GM18498 (cell line): ENCODE data around the gene RAD51AP2.
"Not testable (repeated sequence)": the region's sequence is repeated elsewhere in the genome, so short reads cannot be mapped to it uniquely, and the experiment has no call there.

Experiments used
- ATAC-seq: cut with Tn5 transposase; IDR thresholded peaks from one replicate; pipeline ENCODE4 v1.9.1; 2021; ENCODE audit warnings: mild to moderate bottlenecking, moderate library complexity; ENCODE audit not compliant: unreplicated experiment

Gene RAD51AP2

DNA sequence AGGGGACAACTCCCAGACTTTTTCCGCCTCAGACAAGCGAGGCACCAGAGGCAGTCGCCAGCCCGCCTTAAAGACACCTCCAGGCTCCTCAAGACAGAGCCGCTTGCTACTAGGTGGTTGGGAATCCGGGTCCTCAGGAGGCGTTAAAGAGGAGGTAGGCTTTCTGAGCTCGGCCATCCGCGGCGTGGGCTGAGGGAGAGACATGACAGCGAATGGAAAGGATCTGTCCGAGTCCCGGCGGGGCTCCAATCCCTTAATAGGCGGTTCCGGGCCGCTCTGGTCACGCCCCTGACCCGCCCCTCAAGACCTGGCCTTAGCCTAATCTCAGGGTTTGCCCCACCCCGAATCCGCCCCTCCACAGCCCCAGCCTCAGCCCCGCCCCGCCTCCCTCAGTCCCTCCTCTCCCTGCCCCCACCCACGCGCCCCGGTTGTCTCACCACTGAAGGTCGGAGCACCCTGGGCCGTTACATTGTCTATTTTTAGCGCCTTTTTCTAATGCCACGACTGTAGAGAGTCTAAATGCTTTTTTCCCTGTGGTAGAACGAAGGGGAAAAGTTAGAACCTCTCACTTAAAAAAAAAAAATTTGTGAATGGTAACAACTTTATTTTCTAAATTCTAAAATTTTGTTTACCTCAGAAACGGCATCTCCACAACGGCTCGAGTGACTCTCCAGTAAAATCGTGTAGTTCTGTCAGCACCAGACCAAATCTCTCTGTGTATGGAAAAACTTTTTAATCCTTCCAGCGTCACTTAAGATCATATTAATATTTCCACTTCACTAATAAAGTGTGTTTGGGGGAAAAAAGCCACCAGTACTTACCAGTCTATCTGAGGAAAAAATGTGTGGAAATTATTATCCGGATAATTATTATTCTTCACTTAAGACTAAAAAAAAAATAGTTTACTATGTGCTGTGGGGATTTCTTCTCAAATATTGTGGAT is at the start of gene RAD51AP2:
Gene RAD51AP2 (minus strand): TSS at position 229 of the 943 bp plus-strand sequence. CDS start 25 bp downstream, at position 204.
- peak; percentile 88 for ATAC-seq

GRCh38 chr2:17565726-17566125 is 47.5 kb upstream of the RAD51AP2 start:
- ATAC-seq = not testable (repeated sequence)

DNA sequence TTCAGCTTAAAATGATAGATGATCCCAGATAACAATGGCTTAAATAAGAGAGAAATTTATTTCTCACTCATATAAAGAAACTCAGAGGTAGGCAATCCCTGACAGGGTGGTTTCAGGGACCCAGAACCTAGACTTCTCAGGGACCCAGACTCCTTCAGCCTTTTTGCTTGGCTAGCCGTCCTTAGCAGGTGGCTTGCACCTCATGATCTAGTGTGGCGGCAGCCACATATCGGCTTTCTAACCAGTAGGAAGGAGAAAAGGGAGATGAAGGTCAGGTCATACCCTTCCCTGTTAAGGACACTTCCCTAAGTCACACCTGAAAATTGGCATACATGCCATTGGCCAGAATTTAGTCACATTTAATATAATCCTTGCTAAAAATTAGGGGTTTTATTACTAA is 40.6 kb upstream of the RAD51AP2 start:
- ATAC-seq = no peak

GRCh38 chr2:17558053-17558452 is 39.8 kb upstream of the RAD51AP2 start:
- no peak for ATAC-seq

DNA sequence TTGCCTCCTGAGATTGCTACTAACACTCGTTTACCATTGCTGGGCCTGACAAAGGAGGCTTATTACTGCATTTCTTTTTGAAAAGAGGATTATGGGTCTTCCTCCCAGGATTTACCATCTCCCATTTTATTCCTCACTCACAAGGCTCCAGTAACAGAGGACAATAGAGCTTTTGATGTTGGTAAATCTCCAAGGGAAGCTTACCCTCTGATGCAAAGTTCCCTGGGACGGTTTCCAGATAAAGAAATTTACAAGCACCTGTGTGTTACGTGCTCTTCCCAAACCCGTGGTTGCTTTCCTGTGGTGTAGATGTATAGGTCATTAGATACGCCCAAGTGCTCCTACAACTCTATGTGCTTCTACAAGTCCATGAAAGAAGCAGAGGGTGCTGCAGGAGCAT is 39.4 kb upstream of the RAD51AP2 start:
- no peak for ATAC-seq

- no peak for ATAC-seq
Observed at GRCh38 chr2:17555150-17555549, 36.9 kb upstream of the RAD51AP2 start.

GRCh38 chr2:17550907-17551306 is 32.7 kb upstream of the RAD51AP2 start:
- ATAC-seq = no peak

DNA sequence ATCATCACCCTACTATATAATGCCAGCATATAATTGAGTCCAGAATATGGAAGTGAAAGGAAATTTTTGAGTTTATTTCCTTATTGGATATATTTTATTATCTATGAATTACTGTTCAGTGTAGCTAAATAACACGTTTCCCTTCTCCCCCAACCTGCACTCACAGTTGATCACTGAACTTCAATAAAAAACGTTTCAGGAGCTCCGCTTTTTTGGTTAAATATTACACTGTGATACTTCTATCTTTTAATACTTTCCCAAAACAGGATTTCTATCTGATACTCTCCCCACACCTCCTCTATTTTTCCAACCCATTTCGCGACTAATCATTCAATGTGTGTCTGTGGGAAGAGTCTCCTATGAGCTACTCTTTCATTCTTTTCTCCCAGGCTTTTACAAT is 29.5 kb upstream of the RAD51AP2 start:
- ATAC-seq = no peak

- ATAC-seq = no peak
Observed at GRCh38 chr2:17547237-17547636, 29.0 kb upstream of the RAD51AP2 start.

DNA sequence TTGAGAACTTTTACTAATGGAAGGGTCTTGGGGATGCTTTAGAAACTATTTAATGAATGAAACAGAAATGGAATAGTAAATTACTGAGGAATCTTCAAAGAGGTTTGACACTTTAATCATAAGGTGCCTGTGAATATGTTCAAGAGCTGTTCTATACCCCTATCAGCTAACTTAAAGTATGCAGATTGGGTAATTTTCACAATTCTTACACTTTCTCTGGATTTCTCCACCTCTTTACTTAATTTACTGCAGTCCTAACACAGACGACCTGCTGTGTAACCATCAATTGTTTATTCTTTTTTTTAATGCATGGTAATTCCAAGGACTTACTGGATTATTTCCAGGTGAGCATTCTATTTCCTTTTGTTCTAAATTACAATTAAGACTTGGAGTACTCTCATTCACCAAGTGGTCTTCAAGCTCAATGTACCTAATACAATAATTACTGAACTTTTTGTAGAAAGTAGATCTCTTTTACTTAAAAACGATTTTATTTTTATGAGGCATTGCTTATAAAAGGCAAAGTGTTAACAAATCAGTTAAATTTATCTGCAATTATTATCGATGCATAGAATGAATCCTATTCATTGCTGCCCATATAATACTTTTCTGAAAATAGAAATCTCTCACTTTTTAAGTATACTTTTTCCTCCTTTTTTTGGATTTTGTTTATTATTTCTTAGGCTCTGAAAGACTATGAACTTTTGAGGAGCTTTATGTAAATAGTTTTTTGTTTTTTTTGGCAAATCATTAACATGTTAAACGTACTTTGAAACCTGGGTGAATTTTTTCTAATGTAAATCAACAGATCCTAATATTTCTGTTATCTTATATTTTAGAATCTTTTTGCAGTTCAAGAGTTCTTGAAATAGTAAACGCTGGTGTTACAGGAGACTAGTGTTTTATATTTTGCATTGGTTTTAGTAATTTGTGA is 27.7 kb upstream of the RAD51AP2 start:
- ATAC-seq = no peak

GRCh38 chr2:17544256-17544655 is 26.0 kb upstream of the RAD51AP2 start:
- ATAC-seq = no peak

- no peak for ATAC-seq
Observed at GRCh38 chr2:17543848-17544247, 25.6 kb upstream of the RAD51AP2 start.

- no peak for ATAC-seq
Observed at GRCh38 chr2:17543131-17543660, 25.0 kb upstream of the RAD51AP2 start.

DNA sequence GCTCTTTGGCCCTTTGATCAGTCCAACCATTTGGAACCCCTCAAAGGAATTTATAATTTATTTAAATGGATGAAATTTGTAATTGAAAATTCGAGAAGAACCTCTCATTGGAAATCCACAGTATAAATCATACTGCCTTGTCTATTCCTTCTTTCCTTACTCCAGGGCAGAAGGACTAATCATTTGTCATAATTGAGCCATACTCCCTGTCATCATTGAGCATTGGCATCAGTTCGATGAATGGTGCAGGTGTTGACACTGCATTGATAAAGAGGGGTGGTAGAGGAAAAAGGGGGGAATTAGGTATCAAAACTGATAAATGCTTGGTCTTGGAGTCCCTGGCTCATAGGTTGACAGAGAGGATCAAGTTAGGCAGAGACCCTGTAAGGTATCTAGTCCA is 24.2 kb upstream of the RAD51AP2 start:
- ATAC-seq = no peak

- no peak for ATAC-seq
Observed at GRCh38 chr2:17541531-17541950, 23.3 kb upstream of the RAD51AP2 start.

DNA sequence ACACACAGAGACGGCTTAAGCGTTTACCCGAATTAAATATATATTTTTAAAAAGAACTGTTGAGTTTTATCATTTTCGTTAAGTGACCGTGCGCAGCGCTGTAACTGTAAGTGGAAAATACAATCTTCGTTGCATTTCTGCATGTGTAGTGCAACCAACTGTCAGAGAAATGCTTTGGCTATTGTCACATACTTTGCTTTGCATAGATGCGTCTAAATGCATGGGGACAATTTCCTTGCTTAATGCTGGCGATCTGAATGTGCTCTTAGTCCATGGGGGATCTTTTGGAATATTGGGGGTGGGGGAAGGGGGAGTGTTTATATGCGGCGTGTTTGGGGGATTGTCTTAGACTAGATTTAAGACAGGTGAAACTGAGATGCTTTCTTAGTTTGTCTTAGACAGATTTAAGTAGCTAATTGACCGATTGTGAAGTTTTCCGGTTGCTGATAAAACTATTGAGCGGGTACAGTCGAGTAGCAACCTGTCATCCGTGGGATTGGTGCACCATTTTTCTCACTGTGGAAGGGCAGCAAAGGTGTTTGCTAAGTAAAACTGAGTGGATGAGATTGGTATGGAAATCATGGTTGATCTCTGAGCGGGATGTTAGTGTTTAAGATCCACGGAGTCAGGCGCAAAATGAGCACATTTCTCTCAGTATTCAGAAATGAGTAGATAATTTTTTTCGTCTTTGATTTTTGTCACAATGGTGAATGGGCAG is 22.7 kb upstream of the RAD51AP2 start:
- no peak for ATAC-seq

- no peak for ATAC-seq
Observed at GRCh38 chr2:17540093-17540812, 22.0 kb upstream of the RAD51AP2 start, which contains the start of gene VSNL1. Gene VSNL1, plus strand, starts transcription at chr2:17540696. Its CDS starts 51,379 bp downstream, at chr2:17592075.

DNA sequence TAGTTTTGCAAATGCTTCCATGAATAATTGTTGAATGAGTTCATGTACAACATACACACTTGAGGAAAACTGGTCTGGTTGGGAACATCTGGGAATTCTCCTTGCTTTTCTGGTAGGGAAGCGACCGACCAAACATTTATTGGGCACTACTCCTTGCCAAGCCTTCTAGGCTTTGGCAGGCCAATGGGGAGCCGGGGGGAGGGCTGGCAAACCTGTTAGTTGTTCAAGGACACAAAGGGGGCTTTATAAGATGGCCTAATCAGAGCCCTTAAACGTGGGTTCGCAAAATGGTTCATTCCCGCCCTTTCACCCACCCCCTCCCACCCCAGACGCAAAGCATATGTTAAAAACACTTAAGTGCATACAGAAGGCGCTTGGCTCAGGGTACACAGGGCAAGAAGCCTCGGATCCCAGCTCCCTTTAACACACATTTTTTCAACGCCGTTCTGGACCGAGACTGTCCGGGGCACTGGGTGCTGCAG is 21.4 kb upstream of the RAD51AP2 start:
- no peak for ATAC-seq

DNA sequence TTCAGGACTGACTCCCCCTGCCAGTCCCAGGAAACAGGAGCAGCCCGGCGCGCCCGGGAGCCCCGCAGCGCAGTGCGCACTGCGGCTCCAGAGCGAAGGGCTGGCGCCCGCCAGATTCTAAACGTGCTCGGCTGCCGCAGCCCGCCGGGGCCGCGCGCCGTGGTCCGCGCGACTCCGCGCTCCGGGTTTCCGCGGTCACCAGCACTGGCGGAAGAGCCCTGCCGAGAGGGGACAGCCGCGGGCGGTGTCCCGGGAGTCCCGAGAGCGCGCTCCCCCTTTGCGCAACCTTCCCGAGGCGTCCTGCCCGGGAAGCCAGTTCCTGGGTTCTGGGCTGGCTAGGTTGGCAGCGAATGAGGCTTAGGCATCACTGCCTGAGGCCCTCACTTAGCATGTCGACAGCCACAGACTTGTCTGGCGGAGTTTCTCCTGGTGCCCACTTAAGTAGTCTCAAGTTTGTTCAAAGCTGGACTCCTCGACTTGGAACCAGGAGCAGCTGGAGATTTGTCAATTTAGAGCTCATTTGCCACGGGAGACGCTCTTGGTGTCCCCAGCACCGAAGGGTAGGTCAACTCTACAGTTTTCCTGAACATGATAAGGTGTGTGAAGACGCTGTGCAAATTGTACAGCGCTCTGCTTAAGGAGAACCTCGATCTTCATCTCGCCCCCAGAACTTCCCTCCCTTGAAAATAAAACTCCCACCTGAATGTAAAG is 20.8 kb upstream of the RAD51AP2 start:
- ATAC-seq = peak; percentile 57
